GM23248 (cell line): Measurements from ENCODE around the gene VPS37B.

Experiments
- EZH2 ChIP-seq: fragments of 200-600 bp; sonication (generic); IDR thresholded peaks from 2 replicates; pipeline ENCODE4 v1.6.1; 2018; ENCODE audit warnings: antibody characterized with exemption, mild to moderate bottlenecking; ENCODE audit not compliant: insufficient read depth, poor library complexity, severe bottlenecking
- EZH2phosphoT487 ChIP-seq: fragments of 200-600 bp; sonication (generic); IDR thresholded peaks from 2 replicates; pipeline ENCODE4 v1.6.1; 2018; ENCODE audit warnings: antibody characterized with exemption, moderate library complexity, mild to moderate bottlenecking, low read depth; ENCODE audit not compliant: insufficient read depth

GRCh38 chr12:122868471-122869177, 27.3 kb downstream of the VPS37B start:
- no peak for TF ChIP-seq EZH2phosphoT487
- no peak for TF ChIP-seq EZH2
